HepG2 (cell line): Measurements from ENCODE around the gene CA7. TPM values are rescaled to one million over a fixed set of nuclear protein-coding genes. Genes with fewer than 3 reads are reported as not detected.

Experiments used
- ATAC-seq: fragments of 200-7000 bp; cut with Tn5 transposase; 3 replicates; pipeline ENCODE4 v1.9.1; 2020; ENCODE audit warnings: mild to moderate bottlenecking, moderate library complexity
- Bru-seq: library from RNA; stranded (reverse); fragments of 400-500 nt; gene quantifications from one replicate; lab custom pipeline; 2021; lab: Mats Ljungman, UMichigan
- BruChase-seq, 2 experiments: library from RNA; stranded (reverse); fragments of 400-500 nt; gene quantifications; one replicate each; lab custom pipeline; 2021; lab: Mats Ljungman, UMichigan
- BruUV-seq: library from RNA; stranded (reverse); fragments of 400-500 nt; replicated peaks from 2 replicates; lab custom pipeline; 2021; lab: Mats Ljungman, UMichigan
- CTCF ChIA-PET: fragments of 300-600 bp; formaldehyde crosslinking; extraction: SDS; loops from one replicate; lab custom pipeline; 2021; ENCODE audit warnings: low total read pairs, inconsistent platforms, low intra/inter-chr PET ratio; lab: Yijun Ruan, JAX
- POLR2A ChIA-PET: fragments of 350-600 bp; sonication (Branson Sonifier 250); formaldehyde crosslinking; loops from one replicate; lab custom pipeline; 2020; ENCODE audit warnings: antibody characterized with exemption, inconsistent platforms; lab: Yijun Ruan, JAX
- DNase-seq: peaks from one replicate; pipeline ENCODE4 v3.0.0-alpha.2; 2015; ENCODE audit warnings: low spot score
- FAIRE-seq: peaks from 3 replicates; lab custom pipeline; 2011; peaks lifted over from hg19 to GRCh38; lab: Jason Lieb, UNC
- H2AFZ ChIP-seq: one replicate; pipeline ENCODE4 v1.6.1; 2011; ENCODE audit warnings: low read length, inconsistent platforms
- H3K27ac ChIP-seq: fragments of 300-600 bp; 3 replicates; pipeline ENCODE4 v1.8.0; 2011; ENCODE audit warnings: mixed run types, mild to moderate bottlenecking, mixed read lengths, low read length, inconsistent platforms; ENCODE audit not compliant: insufficient read depth; ENCODE audit errors: extremely low read length
- H3K27me3 ChIP-seq, 2 experiments: fragments of 200-600 bp in 1 of 2; 2 replicates in 1 of 2; 3 replicates in 1 of 2; pipeline versions ENCODE4 v1.6.0 to v1.8.0; 2011; ENCODE audit warnings: low read length in 2 of 2, mild to moderate bottlenecking in 2 of 2, moderate library complexity in 2 of 2, inconsistent platforms in 1 of 2; ENCODE audit not compliant: insufficient read depth in 2 of 2, control insufficient read depth in 1 of 2
- H3K36me3 ChIP-seq, 2 experiments: fragments of 200-600 bp in 1 of 2; replicated peaks in 1 of 2; 2 replicates in 1 of 2; 3 replicates in 1 of 2; pipeline versions ENCODE4 v1.5.1 to v1.8.0; 2011; ENCODE audit warnings: low read length in 2 of 2, inconsistent platforms in 1 of 2; ENCODE audit not compliant: insufficient read depth in 2 of 2, control insufficient read depth in 1 of 2
- H3K4me1 ChIP-seq: 2 replicates; pipeline ENCODE4 v1.5.1; 2012; ENCODE audit warnings: low read length, inconsistent platforms; ENCODE audit not compliant: insufficient read depth
- H3K4me2 ChIP-seq: 2 replicates; pipeline ENCODE4 v1.6.0; 2011; ENCODE audit warnings: low read depth, low read length, inconsistent platforms
- H3K4me3 ChIP-seq, 3 experiments: fragments of 200-600 bp in 1 of 3; sonication (generic), shearing (Covaris generic) in 1 of 3; replicated peaks in 1 of 3; 2 replicates each; pipeline ENCODE4 v1.5.1; 2011 to 2016; ENCODE audit warnings: low read length in 3 of 3, inconsistent platforms in 2 of 3, low read depth in 2 of 3, mild to moderate bottlenecking in 2 of 3, control low read depth in 1 of 3, mixed read lengths in 1 of 3; ENCODE audit not compliant: insufficient read depth in 1 of 3
- H3K79me2 ChIP-seq: one replicate; pipeline ENCODE4 v1.6.1; 2011; ENCODE audit warnings: low read length, inconsistent platforms; ENCODE audit not compliant: insufficient read depth
- H3K9ac ChIP-seq: 2 replicates; pipeline ENCODE4 v1.6.0; 2011; ENCODE audit warnings: mild to moderate bottlenecking, low read depth, low read length, inconsistent platforms; ENCODE audit not compliant: insufficient read depth
- H3K9me3 ChIP-seq: 2 replicates; pipeline ENCODE4 v1.5.1; 2012; ENCODE audit warnings: mild to moderate bottlenecking, low read length
- H4K20me1 ChIP-seq: 2 replicates; pipeline ENCODE4 v1.6.0; 2011; ENCODE audit warnings: inconsistent platforms, mild to moderate bottlenecking, low read length, moderate library complexity; ENCODE audit not compliant: insufficient read depth
- HNF4A ChIP-seq: sonication (generic); formaldehyde crosslinking; IDR thresholded peaks from 2 replicates; pipeline ENCODE4 v1.4.0; 2020; ENCODE audit warnings: missing genetic modification reagents
- NFE2L2 ChIP-seq: fragments of 150-350 bp; IDR thresholded peaks from 2 replicates; pipeline ENCODE4 v1.6.1; 2014; ENCODE audit warnings: low read length
- PAF1 ChIP-seq: IDR thresholded peaks from 2 replicates; pipeline ENCODE4 v1.6.1; 2016; ENCODE audit warnings: missing genetic modification reagents, missing compliant biosample characterization
- RXRB ChIP-seq: IDR thresholded peaks from 2 replicates; pipeline ENCODE4 v1.6.1; 2016; ENCODE audit warnings: borderline replicate concordance, missing genetic modification reagents, missing compliant biosample characterization
- SALL1 ChIP-seq: sonication (generic); formaldehyde crosslinking; IDR thresholded peaks from 2 replicates; pipeline ENCODE4 v1.8.0; 2022; ENCODE audit warnings: mild to moderate bottlenecking, missing genetic modification reagents
- SIN3B ChIP-seq: fragments of 150-350 bp; IDR thresholded peaks from 2 replicates; pipeline ENCODE4 v1.6.1; 2014; ENCODE audit warnings: low read length
- TBP ChIP-seq: sonication (generic); formaldehyde crosslinking; IDR thresholded peaks from 2 replicates; pipeline ENCODE4 v1.5.0; 2020; ENCODE audit warnings: missing genetic modification reagents
- UBTF ChIP-seq: sonication (generic); formaldehyde crosslinking; IDR thresholded peaks from 2 replicates; pipeline ENCODE4 v1.4.0; 2020; ENCODE audit warnings: mild to moderate bottlenecking, missing genetic modification reagents
- ZBTB21 ChIP-seq: sonication (generic); formaldehyde crosslinking; IDR thresholded peaks from 2 replicates; pipeline ENCODE4 v1.4.0; 2020; ENCODE audit warnings: missing genetic modification reagents
- ZBTB7A ChIP-seq: sonication (generic); formaldehyde crosslinking; IDR thresholded peaks from 2 replicates; pipeline ENCODE4 v1.8.0; 2022; ENCODE audit warnings: mild to moderate bottlenecking, missing genetic modification reagents
- ZFP91 ChIP-seq: sonication (generic); formaldehyde crosslinking; IDR thresholded peaks from 2 replicates; pipeline ENCODE4 v1.9.0; 2022; ENCODE audit warnings: missing genetic modification reagents, mild to moderate bottlenecking, borderline replicate concordance
- ZFX ChIP-seq: sonication (generic); formaldehyde crosslinking; IDR thresholded peaks from 2 replicates; pipeline ENCODE4 v1.4.0; 2020; ENCODE audit warnings: mild to moderate bottlenecking, low read depth, missing genetic modification reagents, moderate library complexity
- ZNF580 ChIP-seq: IDR thresholded peaks from 2 replicates; pipeline ENCODE4 v1.6.1; 2016; ENCODE audit warnings: low read depth, borderline replicate concordance
- ZNF703 ChIP-seq: sonication (generic); formaldehyde crosslinking; IDR thresholded peaks from 2 replicates; pipeline ENCODE4 v1.5.1; 2020; ENCODE audit warnings: missing genetic modification reagents, mild to moderate bottlenecking, moderate library complexity, borderline replicate concordance
- ZNF816 ChIP-seq: sonication (generic); formaldehyde crosslinking; IDR thresholded peaks from 2 replicates; pipeline ENCODE4 v1.8.0; 2022; ENCODE audit warnings: missing genetic modification reagents, mild to moderate bottlenecking, borderline replicate concordance
- WGBS: methylation state at CpG from one replicate; pipeline ENCODE4 v1.1.6; 2017; ENCODE audit warnings: low lambda C conversion rate; 5-methylcytosine and 5-hydroxymethylcytosine counted together
- in situ Hi-C: cut with HindIII; loops from 2 replicates; pipeline ENCODE4 v1.10.0; 2017; ENCODE audit warnings: low pct_unique_long_range_greater_than_20kb; ENCODE audit not compliant: extremely low pct_ligation_motif_present
- intact Hi-C: fragments of 100-400 bp; cut with micrococcal nuclease; formaldehyde crosslinking; loops from one replicate; pipeline ENCODE4 v1.10.0; 2022; ENCODE audit not compliant: unreplicated experiment
- long read RNA-seq, 2 experiments: library from RNA in 1 of 2; library from polyadenylated mRNA in 1 of 2; stranded (forward) in 1 of 2; unstranded in 1 of 2; transcript quantifications; one replicate each; pipeline ENCODE4 v2.0.0, GENCODE V29; 2019 to 2022
- polyA minus RNA-seq, 3 experiments: library from RNA; depleted of rRNA, polyadenylated mRNA; stranded (reverse); fragments of >200 nt; gene quantifications; 2 replicates each; pipeline ENCODE4 v1.2.3, GENCODE V29; 2011; ENCODE audit warnings: low replicate concordance in 1 of 3
- polyA plus RNA-seq, 8 experiments: library from polyadenylated mRNA; depleted of rRNA in 3 of 8; stranded (reverse) in 7 of 8; unstranded in 1 of 8; fragments of >200 nt; fragmentation: Illumina TruSeq in 4 of 8; extraction: Trizol in 4 of 8; gene quantifications; 2 replicates each; pipeline versions ENCODE4 v1.2.1 to v1.2.3, GENCODE V29; 2011 to 2016; ENCODE audit warnings: low read depth in 4 of 8, missing spikeins in 1 of 8, mixed read lengths in 1 of 8; ENCODE audit not compliant: insufficient read depth in 1 of 8
- total RNA-seq, 5 experiments: library from RNA; depleted of rRNA; stranded (reverse); fragments of >200 nt; fragmentation: Illumina TruSeq; extraction: Trizol; gene quantifications; 2 replicates each; pipeline ENCODE4 v1.2.3, GENCODE V29; 2016; ENCODE audit warnings: low read depth in 1 of 5

The CA7 gene
- not detected in 2 replicates for total RNA-seq (2016; rRNA removed; fragmentation: Illumina TruSeq; extraction: Trizol)
- not detected in 2 replicates for total RNA-seq (2016; cell fraction: cytosol; rRNA removed; fragmentation: Illumina TruSeq; extraction: Trizol; ENCODE audit: low read depth)
- total RNA-seq (2016; cell fraction: insoluble cytoplasmic fraction; rRNA removed; fragmentation: Illumina TruSeq; extraction: Trizol), result not detected in 2 replicates
- not detected in 2 replicates for total RNA-seq (2016; cell fraction: membrane; rRNA removed; fragmentation: Illumina TruSeq; extraction: Trizol)
- total RNA-seq (2016; cell fraction: nucleus; rRNA removed; fragmentation: Illumina TruSeq; extraction: Trizol), result not detected in 2 replicates
- not detected in 2 replicates for polyA plus RNA-seq (2011; rRNA removed)
- 0.03 TPM in 1 of 2 replicates, not detected in the other for polyA plus RNA-seq (2011; cell fraction: cytosol; rRNA removed)
- polyA plus RNA-seq (2011; cell fraction: nucleus; rRNA removed), result not detected in 2 replicates
- polyA plus RNA-seq (2012), result not detected in 2 replicates
- polyA plus RNA-seq (2016; cell fraction: cytosol; fragmentation: Illumina TruSeq; extraction: Trizol; ENCODE audit: low read depth), result 0.07 TPM in 1 of 2 replicates, not detected in the other
- not detected in 2 replicates for polyA plus RNA-seq (2016; cell fraction: insoluble cytoplasmic fraction; fragmentation: Illumina TruSeq; extraction: Trizol; ENCODE audit: low read depth)
- polyA plus RNA-seq (2016; cell fraction: membrane; fragmentation: Illumina TruSeq; extraction: Trizol; ENCODE audit: low read depth), result not detected in 2 replicates
- polyA plus RNA-seq (2016; cell fraction: nucleus; fragmentation: Illumina TruSeq; extraction: Trizol; ENCODE audit: insufficient read depth, low read depth), result not detected in 2 replicates
- not detected in 2 replicates for polyA minus RNA-seq (2011; rRNA and poly(A)+ RNA removed; ENCODE audit: low replicate concordance)
- not detected in 2 replicates for polyA minus RNA-seq (2011; cell fraction: cytosol; rRNA and poly(A)+ RNA removed)
- not detected in 2 replicates for polyA minus RNA-seq (2011; cell fraction: nucleus; rRNA and poly(A)+ RNA removed)
- not detected for Bru-seq, nascent RNA
- not detected for BruChase-seq, experiment 1, labeled RNA remaining after a 6-hour chase
- BruChase-seq, experiment 2, labeled RNA remaining after a 2-hour chase, result not detected
- long read RNA-seq, experiment 1, result 0 reads
- long read RNA-seq, experiment 2, result 0 reads

- in situ Hi-C loops, result no loop called here
- no peak for DNase-seq
- CTCF ChIA-PET, result no interaction called here
- no peak for FAIRE-seq
- no peaks in the 10 kb centered on the region for H3K36me3 ChIP-seq
- H3K4me1 ChIP-seq, result peaks cover 15% of the 10 kb centered on the region; the same call in 1 of the 2 replicates
- no peaks in the 10 kb centered on the region for H3K9me3 ChIP-seq
- H3K9ac ChIP-seq, result no peak within 1 kb of the TSS
- H4K20me1 ChIP-seq, result no peaks in the 10 kb centered on the region
- peaks cover 7 to 74% of the 10 kb centered on the region in 2 experiments; a peak in 4 of 5 replicates for H3K27me3 ChIP-seq
- no TSS peak for BruUV-seq
- H3K4me2 ChIP-seq, result peak within 1 kb of the TSS; percentile 84
- 3% methylated on average over 22 of the region's 79 CpGs for WGBS
- H3K4me3 ChIP-seq, result peak within 1 kb of the TSS; percentile 47 to 74 (median 48); a peak in 5 of 6 replicates
- intact Hi-C loops, result loop anchor here (10.0 kb wide), 1 partner anchor 90 kb away; the partner anchor contains the start of gene DYNC1LI2
- H3K27ac ChIP-seq, result no peak within 1 kb of the TSS
- POLR2A ChIA-PET, result interaction anchor here (1.4 to 1.7 kb wide), 2 partner anchors 14 to 21 kb away, joined by 3 to 7 read pairs; partner anchors contain the start of gene NAE1
- H3K79me2 ChIP-seq, result no peaks in the 10 kb centered on the region
- no peak within 1 kb of the TSS for H2AFZ ChIP-seq
- ATAC-seq, result peak; percentile 70
- no peak for TF ChIP-seq HNF4A
- no peak for TF ChIP-seq SIN3B
- peak; percentile 19; the same call in 1 of the 2 replicates for TF ChIP-seq ZBTB7A
- no peak for TF ChIP-seq ZBTB21 (CRISPR knock-in tag)
- TF ChIP-seq RXRB, result no peak
- no peak for TF ChIP-seq ZNF580 (CRISPR knock-in tag)
- TF ChIP-seq ZNF816, result no peak
- no peak for TF ChIP-seq PAF1
- TF ChIP-seq TBP, result no peak
- TF ChIP-seq ZNF703 (CRISPR knock-in tag), result no peak
- peak; percentile 26; the same call in 1 of the 2 replicates for TF ChIP-seq ZFP91 (CRISPR knock-in tag)
- TF ChIP-seq ZFX, result 0 out of 2 replicates have a peak, but pooled peaks have one; percentile 22
- peak; percentile 83 for TF ChIP-seq UBTF
- TF ChIP-seq SALL1 (CRISPR knock-in tag), result 0 out of 2 replicates have a peak, but pooled peaks have one; percentile 24
- no peak for TF ChIP-seq NFE2L2
Observed at GRCh38 chr16:66844342-66845079, at the start of gene CA7. TSS of gene CA7 (plus strand) at chr16:66844414. CDS start at chr16:66844488, 74 bp downstream.
